GM18511 (cell line): Measurements from ENCODE around the gene ACTR6.
"Not testable (repeated sequence)": the region's sequence is repeated elsewhere in the genome, so short reads cannot be mapped to it uniquely, and the experiment has no call there.

ENCODE experiments used
- ATAC-seq: cut with Tn5 transposase; IDR thresholded peaks from one replicate; pipeline ENCODE4 v1.9.1; 2021; ENCODE audit warnings: mild to moderate bottlenecking, moderate library complexity; ENCODE audit not compliant: unreplicated experiment

Gene ACTR6

DNA sequence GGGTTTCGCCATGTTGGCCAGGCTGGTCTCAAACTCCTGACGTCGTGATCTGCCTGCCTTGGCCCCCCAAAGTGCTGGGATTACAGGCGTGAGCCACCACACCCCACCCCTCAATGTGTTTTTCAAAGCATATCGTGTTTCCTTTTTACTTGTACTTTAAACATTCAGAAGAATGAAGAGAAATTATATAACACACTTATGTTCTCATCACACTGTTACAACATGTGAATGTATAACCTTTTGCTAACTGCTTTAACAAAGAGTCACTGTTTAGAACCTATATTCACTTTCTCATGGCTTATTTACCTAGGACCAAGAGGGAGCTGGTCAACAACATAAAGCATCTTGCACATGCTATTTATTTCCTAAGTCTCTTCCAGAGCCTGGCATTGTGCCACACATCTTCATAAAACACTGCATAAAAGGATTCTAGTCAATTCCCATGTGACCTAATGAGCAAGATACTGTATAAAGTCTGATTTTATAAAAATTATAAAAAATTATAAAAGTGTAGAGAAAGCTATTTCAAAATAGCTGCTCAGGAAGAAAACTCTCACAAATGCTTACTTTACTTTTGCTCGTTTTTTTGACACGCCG lies 16.0 kb upstream of the ACTR6 start:
- no peak for ATAC-seq

DNA sequence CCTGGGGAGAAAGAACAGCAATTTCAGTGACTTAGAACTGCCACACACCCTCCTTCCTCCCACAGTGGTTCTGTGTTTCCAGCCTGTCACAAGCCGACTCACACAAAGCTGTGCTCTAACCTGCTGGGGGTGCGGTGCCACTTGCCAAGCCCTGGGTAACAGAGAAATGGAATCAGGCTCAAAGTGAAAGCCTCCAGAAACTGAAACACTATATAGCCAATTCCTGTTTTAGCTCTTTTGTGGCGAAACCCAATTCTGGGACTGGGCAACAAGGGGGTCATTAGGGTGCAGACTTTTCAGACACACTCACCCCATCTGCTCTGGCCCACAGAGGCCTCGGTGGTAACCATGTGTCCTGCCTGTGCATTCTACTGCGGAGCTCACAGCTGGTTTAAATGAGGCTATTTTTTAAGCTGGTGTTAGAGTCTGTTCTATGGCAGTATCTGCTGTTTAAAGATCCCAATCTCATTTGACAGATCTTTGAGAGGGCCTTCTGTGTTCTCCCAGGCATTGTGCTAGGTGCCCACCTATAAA lies 15.2 kb upstream of the ACTR6 start:
- peak; percentile 93 for ATAC-seq

DNA sequence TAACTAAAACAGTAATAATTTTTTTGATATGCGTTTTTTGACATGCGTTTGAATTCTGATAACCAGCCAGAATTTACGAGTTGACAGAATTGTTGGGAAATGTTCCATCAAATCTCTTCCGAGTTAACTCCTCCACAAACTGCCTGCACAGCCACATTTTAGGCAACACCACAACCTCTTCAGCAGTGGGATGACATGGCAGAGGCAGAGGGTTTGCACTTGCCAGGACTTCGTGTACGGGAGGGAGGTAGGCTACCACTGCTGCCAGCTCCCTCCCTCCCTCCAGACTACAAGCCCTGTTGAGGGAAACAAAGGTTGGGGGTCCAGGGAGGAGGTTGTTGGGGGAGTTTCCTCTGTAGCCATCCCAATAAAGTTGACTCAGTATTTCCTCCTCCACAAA lies 14.5 kb upstream of the ACTR6 start:
- ATAC-seq: no peak

DNA sequence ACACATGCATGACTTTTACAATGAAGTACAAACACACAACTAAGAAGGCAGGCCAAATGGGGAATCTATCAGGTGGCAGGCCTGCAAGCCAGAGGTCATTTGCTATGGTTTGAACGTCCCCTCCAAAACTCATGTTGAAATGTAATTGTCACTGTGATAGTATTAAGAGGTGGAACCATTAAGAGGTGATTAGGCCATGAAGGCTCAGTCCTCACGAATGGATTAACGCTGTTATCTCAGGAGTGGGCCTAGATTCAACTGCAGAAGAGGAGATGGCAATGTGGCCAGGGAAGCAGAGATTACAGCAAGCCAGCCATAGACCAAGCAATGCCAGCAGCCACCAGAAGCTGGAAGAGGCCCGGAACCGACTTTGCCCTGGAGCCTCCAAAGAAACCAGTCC lies 13.5 kb upstream of the ACTR6 start:
- ATAC-seq: no peak

DNA sequence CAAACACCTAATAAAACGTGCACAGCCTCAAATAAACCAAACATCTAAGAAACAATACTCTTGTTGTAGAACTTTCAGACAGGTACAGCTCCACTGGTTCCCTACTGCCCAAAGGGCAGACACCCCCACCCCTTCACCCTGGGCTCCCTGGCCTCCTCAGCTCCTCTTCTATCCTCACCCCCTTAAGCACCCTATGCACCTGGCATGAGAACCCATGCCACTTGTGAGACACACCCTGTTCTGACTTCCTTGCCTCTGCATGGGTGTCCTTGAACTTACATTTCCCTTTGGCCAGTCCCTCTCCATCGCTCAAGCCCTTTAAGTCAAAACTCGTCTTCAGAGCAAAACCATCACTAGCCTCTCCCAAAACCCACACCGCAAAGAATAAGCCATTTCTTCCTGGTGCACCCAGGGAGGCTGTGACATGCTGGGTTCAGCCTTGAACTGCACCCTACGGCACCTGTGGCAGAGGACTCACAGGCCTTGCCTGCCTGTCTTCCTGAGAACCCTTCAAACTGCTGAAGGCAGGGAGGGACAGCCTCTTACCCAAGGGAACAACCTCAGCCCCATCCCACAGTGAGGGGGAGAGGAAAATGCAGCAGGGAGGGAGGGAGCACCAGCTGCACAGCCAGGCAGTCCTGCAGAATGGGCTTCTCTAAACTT lies 12.6 kb upstream of the ACTR6 start:
- ATAC-seq: no peak

DNA sequence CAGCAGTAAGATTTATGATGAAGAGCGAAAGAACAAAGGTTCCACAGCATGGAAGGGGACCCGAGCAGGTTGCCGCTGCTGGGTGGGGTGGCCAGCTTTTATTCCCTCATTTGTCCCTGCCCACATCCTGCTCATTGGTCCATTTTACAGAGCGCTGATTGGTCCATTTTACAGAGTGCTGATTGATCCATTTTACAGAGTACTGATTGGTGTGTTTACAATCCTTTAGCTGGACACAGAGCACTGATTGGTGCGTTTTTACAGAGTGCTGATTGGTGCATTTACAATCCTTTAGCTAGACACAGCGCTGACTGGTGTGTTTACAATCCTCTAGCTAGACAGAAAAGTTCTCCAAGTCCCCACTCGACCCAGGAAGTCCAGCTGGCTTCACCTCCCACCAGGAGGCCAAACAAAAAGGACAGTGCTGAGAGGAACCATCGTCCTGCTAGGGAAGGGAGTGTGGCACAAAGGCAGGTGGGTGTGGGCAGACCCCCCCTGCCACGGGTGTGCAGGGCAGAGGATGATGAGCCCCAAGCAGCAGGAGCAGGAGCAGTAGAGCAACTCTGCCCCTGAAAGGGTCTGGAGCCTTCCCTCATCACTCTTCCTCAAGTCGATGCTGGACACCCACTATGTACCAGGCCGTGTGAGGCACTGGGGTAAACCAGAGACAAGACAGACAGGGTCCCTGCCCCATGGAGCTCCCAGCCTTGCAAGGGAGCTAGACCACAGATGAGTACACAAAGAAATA lies 11.6 kb upstream of the ACTR6 start:
- ATAC-seq: not testable (repeated sequence)

DNA sequence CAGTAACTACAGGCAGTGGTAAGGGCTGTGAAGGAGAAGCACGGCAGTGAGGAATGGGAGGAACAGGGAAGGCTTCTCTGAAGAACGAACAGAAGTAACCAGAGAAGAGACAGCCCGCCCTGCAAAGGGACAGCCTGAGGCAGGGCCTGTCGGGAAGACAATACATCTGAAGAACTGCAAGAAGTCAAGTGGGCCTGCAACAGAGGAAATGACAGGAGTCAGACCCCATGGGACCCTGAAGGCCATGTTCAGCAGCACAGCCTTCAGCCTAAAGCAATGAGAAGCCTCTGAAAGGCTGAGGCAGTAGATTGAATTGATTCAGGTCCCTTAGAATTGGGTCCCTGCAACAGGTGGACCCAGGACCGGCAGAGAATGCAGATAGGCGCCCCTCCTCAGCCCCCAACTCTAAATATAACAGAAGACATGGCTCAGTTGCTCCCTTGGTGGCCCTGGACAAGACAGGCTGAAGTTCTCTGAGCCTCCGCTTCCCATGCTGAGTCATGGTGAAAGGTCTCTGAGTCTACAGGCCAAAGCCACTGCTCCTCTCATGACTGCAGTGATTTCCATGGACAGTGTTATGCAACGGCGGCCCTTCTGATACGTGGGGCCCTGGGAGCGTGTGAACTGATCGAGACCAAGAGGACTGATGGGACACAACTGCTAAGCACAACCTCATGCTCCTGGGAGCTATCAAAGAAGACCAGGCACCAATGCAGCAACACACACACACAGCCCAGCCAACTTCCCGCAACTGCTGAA lies 10.8 kb upstream of the ACTR6 start:
- no peak for ATAC-seq

DNA sequence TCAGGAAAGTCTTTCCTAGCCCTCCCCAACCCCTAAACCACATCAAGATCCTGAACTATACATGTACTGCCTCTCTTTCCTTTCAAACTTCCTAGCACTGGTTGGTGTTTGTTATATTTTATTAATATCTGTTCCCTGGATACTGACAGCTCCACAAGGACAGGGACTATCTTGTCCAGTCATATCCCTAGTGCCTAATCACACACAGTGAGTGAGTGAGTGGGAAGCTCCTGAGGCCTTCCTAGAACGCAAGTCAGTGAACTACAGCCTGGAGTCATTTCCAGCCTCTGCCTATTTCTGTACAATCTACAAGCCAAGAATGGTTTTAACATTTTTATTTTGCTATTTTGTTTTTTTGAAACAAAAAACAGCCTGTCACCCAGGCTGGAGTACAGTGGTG lies 7.5 kb upstream of the ACTR6 start:
- ATAC-seq: no peak

DNA sequence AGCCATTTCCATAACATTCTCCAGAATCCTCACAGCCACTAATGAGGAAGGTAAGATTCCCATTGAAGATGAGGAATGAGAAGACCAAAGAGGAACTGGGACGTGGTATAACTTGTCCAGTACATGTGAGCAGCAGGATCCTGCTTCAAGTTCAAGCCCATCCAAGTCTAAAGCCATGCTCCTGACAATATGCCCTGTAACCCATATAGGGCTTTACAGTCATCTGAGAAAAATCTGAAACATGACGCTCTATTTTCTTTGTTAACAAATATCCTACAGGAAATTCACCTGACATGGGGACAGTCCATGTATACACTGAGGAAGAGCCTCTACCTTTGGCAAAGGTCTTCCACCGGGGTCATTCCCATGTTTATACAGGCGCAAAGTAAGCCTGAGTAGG lies 3.1 kb upstream of the ACTR6 start:
- no peak for ATAC-seq

DNA sequence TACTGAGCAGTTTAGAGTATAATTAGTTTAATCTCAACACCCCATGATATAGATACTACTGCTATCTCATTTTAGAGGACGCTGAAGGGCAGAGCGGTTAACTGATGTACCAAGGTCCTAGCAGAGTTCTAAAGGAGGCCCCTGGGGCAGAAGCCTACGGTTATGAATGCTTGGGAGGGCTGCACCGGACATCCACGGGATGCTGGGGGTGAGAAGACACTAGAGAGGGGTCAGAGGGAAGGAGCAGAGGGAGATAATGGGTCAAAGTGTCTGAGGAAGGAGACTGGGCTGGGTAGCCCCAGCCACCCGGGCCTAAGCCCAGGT lies 1.6 kb upstream of the ACTR6 start:
- peak; percentile 6 for ATAC-seq

DNA sequence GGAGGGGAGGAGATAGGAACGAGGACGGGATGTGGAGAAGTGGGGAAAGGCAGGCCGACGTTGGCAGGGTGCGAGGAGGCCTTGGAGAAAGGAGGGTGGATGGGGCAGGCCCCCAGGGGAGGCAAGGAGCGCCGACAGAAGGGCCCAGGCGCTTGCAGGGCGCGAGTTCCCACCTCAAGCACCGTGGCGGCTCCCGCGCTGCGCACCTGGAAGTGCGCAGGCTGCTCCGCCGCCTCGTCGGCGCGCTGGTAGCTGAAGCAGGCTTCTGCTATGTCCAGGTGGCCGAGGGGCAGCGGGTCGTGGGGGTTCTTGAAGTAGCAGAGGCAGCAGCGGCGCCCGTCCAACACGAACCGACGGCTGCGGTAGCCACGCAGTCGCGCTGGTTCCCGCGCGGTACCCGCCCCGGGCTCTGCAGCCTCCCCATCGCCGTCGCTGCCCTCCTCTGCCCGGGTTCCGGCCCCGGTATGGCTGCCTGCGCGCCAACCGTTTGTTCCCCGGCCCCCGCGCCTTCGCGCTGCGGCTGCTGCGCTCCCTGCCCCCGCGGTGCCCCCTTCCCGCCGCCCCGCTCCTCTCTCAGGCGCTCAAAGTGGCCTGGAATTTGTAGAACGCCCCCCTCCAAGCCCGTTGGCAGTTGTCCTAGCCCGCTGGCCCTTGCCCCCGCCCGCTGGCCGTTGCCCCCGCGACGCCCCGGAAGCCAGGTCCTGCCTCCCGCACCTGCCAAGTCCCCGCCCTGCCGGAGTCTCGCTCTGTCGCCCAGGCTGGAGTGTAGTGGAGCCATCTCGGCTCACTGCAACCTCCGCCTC lies 1.1 kb upstream of the ACTR6 start:
- ATAC-seq: peak; percentile 77

DNA sequence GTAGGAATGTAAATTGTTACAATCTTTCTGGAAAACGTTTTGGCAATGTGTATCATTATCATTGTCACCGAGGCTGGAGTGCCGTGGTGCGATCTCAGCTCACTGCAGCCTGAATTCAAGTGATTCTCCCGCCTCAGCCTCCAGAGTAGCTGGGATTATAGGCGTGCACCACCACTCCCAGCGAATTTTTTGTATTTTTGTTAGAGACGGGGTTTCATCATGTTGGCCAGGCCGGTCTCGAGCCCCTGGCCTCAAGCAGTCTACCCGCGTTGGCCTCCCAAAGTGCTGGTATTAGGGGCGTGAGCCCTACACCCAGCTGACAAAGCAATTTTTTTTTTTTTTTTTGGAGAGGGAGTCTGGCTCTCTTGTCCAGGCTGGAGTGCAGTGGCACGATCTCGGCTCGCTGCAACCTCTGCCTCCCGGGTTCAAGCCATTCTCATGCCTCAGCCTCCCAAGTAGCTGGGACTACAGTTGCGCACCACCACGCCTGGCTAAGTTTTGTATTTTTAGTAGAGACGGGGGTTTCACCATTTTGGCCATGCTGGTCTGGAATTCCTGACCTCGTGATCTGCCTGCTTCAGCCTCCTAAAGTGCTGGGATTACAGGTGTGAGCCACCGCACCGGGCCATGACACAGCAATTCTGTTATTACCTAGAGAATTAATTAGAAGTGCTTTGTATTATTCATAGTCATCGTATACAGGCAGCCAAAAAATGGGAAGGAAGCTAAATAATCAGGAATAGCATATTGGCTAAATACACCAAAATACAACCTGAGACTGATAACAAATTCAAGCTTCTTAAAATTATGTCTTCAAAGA lies 1.2 kb downstream of the ACTR6 start:
- ATAC-seq: no peak

DNA sequence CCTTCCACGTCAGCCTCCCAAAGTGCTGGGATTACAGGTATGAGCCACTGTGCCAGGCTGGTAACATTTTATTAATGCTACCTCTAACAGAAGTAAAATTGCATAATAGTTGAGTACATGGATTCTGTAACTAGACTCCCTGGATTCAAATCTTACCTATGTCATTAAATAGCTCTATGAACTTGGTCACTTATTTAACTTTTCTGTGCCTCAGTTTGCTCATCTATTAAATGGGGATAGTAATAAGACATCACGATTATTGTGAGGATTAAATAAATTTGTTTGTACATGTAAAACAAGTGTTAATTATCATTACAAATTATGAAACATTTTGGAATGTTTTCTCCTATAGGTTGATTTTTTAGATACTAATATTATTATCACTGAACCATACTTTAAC lies 6.7 kb downstream of the ACTR6 start:
- no peak for ATAC-seq

DNA sequence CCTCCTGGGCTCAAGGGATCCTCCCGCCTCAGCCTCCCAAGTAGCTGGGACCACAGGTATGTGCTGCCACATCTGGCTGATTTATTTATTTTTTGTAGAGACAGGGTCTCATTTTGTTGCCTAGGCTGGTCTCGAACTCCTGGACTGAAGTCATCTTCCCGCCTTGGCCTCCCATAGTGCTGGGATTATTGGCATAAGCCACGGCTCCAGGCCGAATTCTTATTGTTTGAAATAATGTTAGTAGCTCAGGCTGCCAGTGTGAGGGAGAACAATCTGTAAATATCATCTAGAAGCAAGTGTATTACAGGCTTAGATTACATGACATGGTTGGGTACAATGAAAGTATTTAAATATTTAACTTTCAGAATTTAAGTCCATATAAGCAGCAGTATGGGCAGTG lies 8.2 kb downstream of the ACTR6 start:
- ATAC-seq: no peak

DNA sequence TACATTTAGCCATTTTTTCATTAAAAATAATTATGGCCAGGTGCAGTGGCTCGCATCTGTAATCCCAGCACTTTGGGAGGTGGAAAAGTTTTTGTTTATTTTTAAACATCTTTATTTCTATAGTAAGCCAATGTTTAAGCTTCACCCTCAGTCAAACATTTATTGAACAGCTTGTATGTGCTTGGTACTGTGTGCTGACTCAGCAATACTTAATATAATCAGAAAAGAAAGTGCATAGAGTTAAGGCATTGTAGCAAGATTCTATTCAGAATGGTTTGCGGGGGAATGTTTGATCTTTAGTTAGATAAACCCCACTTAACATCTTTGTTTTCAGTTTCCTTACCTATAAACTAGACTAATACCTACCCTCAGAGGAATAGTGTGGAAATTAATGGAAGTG lies 11.1 kb downstream of the ACTR6 start:
- no peak for ATAC-seq

DNA sequence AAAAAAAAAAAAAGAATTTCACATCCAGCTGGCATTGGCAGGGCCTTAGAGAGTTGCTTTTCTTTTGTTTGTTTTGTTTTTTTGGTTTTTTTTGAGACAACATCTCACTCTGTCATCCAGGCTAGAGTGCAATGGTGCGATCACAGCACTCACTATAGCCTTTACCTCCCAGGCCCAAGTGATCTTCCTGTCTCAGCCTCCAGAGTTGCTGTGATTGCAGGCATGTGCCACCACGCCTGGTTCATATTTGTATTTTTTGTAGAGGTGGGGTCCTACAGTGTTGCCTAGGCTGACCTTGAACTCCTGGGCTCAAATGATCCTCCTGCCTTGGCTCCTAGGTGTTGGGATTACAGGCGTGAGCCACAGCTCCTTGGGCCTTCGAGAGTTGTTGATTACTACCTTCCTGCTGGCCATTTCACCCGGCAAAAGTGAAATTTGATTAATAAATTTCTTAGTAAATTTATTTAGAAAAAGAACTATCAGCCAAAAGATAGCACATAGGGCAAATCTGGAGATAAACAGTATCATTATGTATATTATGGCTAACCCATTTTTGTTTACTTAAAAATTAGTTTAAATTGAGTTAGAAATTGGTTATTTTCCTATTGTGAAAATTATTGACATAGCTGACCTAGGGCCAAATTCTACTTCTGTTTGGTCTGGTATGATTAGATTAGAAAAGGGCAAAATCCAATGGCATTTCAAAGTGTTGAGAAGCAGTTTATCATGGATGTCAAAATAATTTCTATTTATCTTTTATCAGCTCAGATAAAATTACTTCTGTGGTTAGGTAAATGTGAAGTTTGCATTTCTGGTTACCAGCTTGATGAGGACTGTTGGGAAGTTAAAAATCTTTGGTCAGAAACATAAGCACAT lies 12.6 kb downstream of the ACTR6 start:
- ATAC-seq: no peak

DNA sequence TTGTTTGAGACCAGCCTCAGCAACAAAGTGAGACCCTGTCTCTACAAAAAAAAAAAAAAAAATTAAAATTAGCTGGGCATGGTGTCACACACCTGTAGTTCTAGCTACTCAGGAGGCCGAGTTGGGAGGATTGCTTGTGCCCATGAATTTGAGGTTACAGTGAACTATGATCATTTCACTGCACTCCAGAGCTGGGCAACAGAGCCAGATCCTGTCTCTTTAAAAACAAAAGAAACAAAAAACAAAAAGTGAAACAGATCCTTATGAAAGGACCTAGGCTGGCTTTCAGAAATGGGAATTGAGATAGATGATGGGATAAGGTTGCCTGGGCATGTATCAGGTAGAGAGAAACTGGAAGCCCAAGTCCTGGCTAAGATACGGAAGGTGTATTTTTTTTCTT lies 13.9 kb downstream of the ACTR6 start:
- ATAC-seq: no peak

DNA sequence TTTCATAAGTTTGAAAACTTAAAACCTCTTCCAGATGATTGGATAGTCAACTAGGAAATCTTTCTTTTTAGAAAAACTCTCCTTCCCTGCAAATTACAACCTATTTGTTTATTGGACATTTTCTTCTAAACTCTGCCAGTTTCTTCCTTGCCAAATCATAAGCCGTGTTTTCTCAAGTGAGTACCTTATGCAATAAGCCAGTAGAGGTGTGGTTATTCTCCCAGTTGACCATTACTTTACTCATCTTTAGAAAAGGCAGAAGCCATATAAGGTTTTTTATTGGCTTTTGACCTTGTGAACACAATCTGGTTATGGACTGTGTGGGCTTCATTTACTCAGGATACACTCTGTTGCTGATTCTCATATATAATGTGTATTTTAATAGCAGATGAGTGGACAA lies 14.6 kb downstream of the ACTR6 start:
- ATAC-seq: no peak

DNA sequence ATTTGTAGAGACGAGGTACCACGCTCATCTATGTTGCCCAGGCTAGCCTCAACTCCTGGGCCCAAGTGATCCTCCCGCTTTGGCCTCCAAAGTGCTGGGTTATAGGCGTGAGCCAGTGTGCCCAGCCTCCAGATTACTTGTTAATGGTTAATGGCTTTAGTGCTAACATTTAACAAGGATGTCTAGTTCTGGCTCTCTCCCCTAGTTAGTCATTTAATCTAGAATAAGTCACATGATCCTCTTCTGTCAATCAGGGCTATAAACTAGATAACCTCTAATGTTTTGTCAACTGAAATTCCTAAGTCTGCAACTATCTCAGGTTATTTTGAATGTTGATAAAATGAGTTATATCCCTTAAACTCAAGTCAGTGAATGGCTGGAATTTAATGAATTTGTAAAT lies 15.7 kb downstream of the ACTR6 start:
- ATAC-seq: no peak
